GM20431 (cell line): ENCODE measurements around the gene PCSK7.
"Not testable (repeated sequence)": the region's sequence is repeated elsewhere in the genome, so short reads cannot be mapped to it uniquely, and the experiment has no call there.

Experiments used
- in situ Hi-C: fragments of 300-500 bp; cut with MseI, MboI; formaldehyde crosslinking; loops from one replicate; pipeline ENCODE4 v1.15.0; 2020; ENCODE audit warnings: low sequenced_read_pairs; ENCODE audit not compliant: unreplicated experiment

Gene PCSK7, protein sequence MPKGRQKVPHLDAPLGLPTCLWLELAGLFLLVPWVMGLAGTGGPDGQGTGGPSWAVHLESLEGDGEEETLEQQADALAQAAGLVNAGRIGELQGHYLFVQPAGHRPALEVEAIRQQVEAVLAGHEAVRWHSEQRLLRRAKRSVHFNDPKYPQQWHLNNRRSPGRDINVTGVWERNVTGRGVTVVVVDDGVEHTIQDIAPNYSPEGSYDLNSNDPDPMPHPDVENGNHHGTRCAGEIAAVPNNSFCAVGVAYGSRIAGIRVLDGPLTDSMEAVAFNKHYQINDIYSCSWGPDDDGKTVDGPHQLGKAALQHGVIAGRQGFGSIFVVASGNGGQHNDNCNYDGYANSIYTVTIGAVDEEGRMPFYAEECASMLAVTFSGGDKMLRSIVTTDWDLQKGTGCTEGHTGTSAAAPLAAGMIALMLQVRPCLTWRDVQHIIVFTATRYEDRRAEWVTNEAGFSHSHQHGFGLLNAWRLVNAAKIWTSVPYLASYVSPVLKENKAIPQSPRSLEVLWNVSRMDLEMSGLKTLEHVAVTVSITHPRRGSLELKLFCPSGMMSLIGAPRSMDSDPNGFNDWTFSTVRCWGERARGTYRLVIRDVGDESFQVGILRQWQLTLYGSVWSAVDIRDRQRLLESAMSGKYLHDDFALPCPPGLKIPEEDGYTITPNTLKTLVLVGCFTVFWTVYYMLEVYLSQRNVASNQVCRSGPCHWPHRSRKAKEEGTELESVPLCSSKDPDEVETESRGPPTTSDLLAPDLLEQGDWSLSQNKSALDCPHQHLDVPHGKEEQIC

DNA sequence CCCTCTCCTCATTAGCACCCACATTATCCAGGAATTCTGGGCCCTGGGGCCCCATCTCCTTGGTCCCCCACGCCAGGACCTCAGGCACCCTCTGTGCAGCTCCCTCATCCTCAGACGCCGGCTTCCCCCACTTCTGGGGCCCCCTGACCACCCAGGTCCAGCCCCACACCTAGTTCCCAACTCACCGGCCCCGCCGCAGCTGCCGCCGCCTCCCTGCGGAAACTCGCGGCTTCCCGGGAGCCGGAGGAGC, at the start of gene PCSK7:
PCSK7 (minus strand) TSS at position 232 of the 250 bp plus-strand sequence. CDS start 2,229 bp downstream, outside the sequence.
- in situ Hi-C loops: no loop called here

DNA sequence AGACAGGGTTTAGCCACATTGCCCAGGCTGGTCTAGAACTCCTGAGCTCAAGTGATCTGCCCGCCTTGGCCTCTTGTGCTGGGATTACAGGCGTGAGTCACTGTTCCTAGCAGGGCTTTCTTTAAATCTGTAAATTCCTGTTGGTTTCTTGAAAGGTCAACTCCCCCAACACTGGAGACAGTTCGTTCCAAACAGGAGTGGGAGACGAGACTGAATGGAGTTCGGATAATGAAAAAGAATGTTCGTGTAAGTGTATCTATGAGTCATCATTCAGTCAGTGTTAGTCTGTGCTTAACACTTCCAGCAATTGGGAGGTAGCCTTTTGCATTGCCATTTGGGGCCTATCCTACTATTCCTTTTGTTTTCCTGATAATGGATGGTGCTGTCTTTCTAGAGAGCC, 49.3 kb upstream of the PCSK7 start:
- in situ Hi-C loops: no loop called here

DNA sequence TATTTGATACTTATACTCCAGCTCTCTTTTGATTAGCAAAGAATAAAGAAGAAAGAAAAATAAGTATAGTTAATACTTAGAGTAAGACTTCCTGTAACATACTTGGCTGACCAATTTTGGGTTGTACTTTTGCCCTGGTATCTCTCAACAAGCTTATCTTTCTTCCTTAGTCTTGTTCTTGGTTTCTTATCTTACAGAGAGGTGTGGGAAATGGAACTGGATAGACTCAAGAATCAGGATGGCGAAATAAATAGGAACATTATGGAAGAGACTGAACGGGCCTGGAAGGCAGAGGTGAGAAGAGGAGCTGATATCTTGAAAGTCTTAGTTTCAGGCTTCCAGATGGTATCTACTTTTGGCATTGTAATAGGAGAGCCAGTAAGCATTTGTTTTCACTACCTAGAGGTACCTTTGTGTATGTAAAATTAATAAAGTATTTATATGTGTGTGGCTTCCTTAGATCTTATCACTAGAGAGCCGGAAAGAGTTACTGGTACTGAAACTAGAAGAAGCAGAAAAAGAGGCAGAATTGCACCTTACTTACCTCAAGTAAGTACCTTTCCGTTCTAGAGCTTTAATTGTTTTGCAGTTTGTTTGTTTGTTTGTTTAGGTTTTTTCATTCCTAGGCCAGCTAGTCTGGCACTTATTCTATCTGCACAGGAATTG, 48.0 kb upstream of the PCSK7 start:
- in situ Hi-C loops: no loop called here

DNA sequence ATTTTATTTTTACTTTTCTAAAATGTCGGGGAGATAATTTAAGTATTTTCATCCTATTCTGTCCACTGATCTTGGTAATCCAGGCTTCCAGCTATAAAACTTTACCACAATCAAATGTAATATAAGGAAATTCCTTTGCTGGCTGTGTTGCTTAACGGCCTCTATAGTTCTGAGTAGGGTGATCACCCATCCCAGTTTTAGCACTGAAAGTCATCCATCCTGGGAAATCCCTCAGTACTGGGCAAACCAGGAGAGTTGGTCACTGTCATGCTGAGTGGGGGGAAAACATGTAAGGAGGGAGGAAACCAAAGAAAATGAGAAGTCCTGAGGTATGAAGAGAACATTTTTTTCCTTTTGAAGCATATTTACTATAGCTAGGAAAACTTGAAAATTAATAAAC, 46.5 kb upstream of the PCSK7 start:
- in situ Hi-C loops: no loop called here

DNA sequence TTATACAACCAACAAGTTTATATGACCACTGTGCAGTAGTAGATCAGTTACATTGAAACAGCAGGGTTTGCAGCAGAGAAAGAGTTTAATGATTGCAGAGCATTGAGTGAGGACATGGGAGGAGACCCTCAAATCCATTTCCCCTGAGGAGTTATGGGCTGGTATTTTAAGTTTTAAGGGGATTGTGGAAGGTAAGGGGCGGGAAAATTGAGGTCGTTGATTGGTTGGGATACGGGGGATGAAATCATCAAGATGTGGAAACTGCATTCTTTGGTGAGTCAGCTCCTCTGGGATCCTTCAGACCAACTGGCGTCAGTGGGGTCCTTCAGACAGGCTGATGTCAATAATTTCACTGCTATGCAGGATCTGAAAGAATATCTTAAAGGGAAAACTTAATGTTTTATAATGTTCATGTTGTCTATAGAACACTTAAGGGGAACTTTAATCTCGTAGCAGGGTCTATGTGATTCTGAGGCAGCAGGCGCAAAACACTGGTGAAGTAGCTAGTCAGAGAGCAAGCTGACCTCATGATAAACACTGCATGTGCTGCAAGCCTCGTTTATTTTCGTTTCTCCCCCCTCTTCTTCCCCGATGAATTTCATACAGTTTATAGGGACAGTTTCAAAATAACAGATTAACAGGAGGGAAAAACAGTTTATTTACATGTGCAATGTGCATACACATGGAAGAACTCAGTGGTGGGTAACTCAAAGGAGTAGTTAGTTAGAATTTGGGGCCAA, 41.8 kb upstream of the PCSK7 start:
- in situ Hi-C loops: no loop called here

DNA sequence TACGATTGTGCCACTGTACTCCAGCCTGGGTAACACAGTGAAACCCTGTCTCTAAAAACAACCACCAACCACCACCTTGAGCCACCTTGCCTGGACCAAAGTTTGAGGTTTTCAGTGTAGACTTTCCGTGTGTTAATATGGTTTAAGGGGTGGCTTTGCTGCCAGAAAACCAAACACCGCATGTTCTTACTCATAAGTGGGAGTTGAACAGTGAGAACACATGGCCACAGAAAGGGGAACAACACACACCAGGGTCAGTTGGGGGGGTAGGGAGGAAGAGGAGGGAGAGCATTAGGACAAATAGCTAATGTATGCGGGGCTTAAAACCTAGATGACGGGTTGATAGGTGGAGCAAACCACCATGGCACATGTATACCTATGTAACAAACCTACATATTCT, 40.3 kb upstream of the PCSK7 start:
- in situ Hi-C loops: not testable (repeated sequence)

DNA sequence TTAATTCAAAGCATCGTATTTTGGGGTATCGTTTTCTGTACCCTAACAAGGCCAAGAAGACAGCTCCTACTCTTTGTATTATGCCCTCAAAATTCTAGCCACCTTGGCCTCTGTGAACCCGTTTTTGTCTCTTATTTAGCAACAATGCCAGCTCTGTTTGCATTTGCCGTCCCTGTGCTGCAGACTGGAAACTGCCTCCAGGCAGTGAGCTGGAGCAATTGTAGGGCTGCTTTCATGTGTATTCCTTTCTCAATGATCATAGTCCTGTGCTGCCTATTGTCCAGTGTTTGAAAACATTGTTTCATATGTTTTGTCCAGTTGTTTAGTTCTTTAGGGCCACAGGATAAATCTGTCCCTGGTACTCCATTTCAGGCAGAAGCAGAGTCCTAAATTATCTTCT, 39.3 kb upstream of the PCSK7 start:
- in situ Hi-C loops: no loop called here

DNA sequence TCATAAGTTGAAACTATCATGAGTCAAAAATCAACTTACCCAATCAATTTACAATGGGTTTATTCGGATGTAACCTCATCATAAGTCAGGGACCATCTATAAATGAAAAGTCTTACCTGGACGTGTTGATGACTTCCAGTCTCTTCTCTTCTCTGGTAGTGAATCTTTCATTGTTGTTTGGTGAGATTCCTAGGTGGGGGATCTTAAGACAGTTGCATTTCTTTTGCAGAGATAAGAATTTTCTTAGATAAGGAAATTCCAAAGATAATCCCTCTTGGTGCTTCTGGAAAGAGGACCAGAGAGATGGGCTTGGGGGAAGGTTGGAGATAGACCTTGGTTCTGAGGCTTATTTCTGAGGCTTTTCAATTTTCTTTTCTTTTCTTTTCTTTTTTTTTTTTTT, 38.0 kb upstream of the PCSK7 start:
- in situ Hi-C loops: no loop called here

DNA sequence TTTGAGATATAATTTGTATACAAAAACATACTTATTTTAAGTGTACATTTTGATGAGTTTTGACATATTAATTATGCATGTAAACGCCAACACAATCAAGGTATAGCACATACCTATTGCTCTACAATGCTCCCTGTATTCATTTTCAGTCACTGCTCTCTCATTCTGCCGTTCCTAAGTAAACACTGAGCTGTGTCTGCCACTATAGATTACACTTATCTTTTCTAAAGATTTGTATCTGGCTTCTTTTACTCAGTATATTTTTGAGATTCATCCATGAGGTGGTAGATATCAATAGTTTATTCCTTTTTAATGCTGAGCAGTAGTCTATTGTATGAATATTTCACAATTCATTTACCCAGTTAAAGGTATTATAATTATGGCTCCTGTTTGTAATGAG, 33.9 kb upstream of the PCSK7 start:
- in situ Hi-C loops: no loop called here

DNA sequence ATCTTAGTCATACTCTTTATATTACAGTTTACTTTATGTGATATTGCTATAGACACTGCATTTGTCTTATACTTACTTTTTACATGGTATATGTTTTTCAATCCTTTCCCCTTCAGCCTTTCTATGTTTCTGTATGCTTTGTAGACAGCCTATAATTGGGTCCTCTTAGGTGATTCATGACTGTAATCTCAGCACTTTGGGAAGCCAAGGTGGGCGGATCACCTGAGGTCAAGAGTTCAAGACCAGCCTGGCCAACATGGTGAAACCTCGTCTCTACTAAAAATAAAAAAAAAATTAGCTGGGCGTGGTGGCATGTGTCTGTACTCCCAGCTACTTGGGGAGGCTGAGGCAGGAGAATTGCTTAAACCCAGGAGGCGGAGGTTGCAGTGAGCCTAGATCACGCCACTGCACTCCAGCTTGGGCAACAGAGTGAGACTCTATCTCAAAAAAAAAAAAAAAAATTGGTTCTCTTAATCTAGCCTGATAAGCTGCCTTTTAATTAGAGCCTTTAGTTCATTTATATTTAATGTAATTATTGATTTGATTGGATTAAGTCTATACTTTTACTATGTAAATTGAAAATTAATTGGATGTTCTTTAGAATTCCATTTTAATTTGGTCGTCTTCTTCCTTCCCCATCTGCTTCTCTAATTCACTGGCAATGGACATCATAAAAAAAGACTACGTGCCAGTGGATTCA, 32.9 kb upstream of the PCSK7 start:
- in situ Hi-C loops: not testable (repeated sequence)

DNA sequence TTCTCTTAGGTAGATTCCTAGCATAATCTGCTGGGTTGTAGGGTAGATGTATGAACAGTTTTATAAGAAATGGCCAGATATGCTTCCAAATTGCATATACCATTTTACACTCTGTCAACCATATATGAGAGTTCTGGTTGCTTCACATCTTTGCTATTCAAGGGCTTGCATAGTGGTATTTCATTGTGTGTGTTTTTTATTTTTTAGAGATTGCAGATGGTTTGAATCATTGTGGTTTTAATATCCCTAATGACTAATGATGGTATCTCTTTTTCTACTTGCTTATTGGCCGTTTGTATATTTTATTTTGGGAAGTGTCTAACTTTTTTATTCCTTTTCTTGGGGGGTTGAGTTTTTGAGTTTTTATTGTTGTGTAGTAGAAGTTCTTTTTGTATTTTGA, 27.5 kb upstream of the PCSK7 start:
- in situ Hi-C loops: no loop called here

DNA sequence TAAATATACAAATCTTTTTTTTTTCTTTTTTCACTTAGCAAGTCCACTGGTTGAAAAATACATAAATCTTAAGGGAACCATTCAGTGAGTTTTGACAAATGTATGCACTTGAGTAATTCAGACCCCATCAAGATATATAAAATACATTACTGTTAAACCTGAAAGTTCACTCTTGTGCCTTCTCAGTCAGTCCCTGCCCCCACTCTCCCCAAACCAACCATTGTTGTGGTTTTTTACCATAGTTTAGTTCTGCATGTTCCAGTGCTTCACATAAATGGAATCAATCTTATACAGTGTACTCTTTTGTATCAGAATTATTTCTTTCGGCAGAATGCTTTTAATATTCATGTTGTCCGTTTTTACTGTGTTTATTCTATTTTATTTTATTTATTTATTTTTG, 26.7 kb upstream of the PCSK7 start:
- in situ Hi-C loops: no loop called here

DNA sequence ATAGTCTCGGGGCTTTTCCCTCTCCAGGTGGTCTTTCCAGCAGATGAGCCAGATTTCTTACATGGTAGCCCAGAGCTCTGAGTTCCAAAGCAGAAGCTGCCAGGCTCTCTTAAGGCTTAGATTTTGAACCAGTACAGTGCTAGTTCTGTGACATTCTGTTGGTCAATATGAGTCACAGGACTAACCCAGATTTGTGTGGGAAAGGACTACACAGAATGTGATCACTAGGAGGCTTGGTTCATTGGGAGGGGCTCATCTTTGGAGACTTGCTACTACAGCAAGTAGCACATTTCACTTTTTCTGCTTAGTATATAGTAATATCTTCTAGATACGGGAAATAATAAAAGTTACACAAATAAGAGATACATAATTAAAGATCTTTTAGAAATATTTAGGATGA, 24.7 kb upstream of the PCSK7 start:
- in situ Hi-C loops: no loop called here

DNA sequence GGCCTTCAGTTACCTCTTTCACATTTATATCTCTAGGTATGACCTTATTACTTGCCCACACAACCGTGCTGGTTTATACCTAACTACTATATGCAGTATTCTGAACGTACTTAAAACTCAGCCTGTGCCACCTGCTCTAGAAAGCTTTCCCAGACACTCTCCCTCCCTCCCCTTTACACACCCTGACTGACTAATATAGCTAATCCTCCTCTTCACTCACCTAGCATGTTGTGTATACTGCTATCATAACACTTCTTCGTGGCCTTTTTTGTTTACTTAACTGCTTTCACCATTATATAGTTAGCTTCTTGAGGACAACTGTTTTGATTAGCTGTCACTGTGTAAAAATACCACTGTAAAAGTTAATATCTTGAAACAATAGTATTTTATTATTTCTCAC, 24.1 kb upstream of the PCSK7 start:
- in situ Hi-C loops: no loop called here

DNA sequence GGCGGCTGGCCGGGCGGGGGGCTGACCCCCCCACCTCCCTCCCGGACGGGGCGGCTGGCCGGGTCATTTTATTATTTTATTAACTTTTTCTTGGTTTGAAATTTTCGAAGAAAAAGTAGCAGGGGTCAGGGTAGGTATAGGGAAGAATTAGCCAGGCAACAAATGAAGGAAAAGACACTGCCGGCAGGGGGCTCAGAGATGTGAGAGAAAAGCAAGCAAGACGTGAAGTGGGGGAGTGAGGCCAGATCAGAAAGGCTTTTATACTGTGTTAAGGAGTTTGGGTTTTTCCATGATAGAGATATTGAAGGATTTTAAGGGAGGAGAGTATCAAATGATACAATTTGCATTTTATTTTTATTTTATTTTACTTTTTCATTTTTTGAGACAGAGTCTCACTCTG, 19.6 kb upstream of the PCSK7 start:
- in situ Hi-C loops: no loop called here

DNA sequence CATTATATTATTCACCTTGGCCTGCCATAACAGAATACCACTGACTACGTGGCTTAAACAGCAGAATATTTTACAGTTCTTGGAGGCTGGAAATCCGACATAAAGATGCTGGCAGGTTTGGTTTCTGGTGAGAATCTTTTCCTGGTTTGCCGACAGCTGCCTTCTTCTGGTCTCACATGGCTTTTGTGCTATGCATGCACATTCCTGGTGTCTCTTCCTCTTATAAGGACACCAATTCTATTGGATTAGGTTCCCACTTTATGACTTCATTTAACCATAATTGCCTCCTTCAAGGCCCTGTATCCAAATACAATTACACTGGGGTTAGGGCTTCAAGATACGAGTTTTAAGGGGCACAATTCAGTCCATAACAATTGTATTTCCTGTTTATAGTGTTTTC, 17.7 kb upstream of the PCSK7 start:
- in situ Hi-C loops: no loop called here

DNA sequence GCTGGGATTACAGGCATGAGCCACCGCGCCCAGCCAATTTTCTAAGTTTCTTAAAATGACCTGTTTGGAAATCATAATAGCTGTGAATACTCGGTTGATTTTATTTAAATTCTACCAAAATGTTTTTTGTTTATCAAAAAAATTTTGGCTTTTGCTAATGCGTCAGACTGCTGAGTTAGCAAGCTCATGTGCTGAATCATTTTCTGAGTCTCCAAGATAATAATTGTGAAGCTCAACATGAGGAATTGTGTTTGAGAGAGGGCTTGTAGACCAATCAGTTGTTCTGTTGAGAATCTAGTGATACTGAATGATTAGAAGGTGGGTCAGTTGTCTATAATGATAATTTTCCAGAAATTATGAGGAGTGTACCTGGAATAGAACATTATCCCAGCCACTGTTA, 16.5 kb upstream of the PCSK7 start:
- in situ Hi-C loops: no loop called here

DNA sequence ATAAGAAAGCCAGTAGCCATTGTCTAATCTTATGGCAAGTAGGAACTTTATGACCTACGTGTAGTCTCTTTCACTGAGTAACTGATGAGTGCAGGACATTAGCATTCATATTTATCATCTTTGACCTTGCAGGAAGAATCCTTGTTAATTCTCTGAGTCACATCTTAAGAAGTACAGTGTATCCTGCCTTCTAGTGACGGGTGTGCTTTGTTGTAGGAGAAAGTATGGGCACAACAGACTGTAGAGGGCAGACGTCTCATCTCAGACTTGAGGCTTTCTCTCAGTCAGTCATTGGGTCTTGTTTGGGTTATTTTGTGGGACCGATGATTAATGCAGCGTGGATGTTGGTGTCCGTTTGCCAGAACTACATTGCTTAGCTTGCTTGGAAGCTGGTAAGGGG, 7.4 kb upstream of the PCSK7 start:
- in situ Hi-C loops: no loop called here

DNA sequence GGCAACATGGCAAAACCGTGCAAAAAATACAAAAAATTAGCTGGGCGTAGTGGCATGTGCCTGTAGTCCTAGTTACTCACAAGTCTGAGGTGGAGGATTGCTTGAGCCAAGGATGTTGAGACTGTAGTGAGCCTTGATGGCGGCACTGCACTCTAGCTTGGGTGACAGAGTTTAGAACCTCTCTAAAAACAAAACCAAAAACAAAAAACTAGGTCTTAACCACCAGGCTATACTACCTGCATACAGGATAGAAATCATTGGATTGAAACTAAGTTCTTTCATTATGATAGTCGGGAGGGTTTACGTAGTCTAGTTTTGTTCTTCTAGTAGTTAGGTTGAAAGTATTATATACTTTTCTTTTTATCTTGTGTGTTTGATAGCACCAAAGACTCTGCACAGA, 6.3 kb upstream of the PCSK7 start:
- in situ Hi-C loops: no loop called here

DNA sequence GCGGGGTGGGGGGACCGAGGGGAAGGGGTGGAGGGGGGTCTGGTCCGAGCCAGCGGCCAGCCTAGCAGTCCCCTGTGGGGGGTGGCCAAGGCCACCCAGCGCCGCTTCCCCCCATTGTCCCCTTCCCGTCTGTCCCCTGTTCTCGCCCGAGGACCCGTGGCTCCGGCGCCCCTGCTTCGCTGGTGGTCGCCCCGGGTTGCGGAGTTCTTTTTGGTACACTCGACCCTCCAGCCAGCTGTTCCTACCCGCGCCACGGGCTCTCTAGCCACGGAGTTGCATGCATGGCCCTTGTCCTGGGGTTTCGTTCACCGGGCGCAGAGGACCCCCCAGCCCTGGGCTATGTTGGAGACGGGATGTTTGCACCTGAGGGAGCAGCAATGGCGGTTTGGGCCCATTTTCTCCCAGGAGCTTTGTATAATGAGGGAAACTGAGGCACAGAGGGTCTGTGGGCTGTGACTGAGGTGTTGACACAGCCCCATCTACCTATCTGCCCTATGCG, 1.1 kb upstream of the PCSK7 start:
- in situ Hi-C loops: no loop called here
